ENCODE results near the gene DHFR. TPM values are rescaled to one million over a fixed set of nuclear protein-coding genes. Genes with fewer than 3 reads are reported as not detected.

DHFR gene
- total RNA-seq (10 to 100 TPM in 6 of 7 donors, 1 to 10 TPM in 1; 9.4 to 23.0 (median 14.7) TPM), polyA plus RNA-seq (10 to 100 TPM in 2 of 3 donors, 1 to 10 TPM in 1; 8.6 to 18.7 (median 18.1) TPM)
- long read RNA-seq, donor 1, transcript DHFR-201 (6 exons, 3,917 nt), result major isoform, 15 of 17 reads
- long read RNA-seq, donor 1, partial matches to known transcripts, result 0 of 17 reads
- long read RNA-seq, donor 1, other reads (novel, unspliced or antisense), result 0 of 17 reads
- long read RNA-seq, donor 2, transcript DHFR-201 (6 exons, 3,917 nt), result major isoform, 18 of 24 reads
- long read RNA-seq, donor 2, partial matches to known transcripts, result 5 of 24 reads
- long read RNA-seq, donor 2, other reads (novel, unspliced or antisense), result 0 of 24 reads

GRCh38 chr5:80654391-80655230, at the start of gene DHFR, which contains the start of gene MSH3:
TSS of gene DHFR (minus strand) at chr5:80654983. CDS start at chr5:80654489, 494 bp downstream.
TSS of gene MSH3 (plus strand) at chr5:80654652. CDS start at chr5:80654728, 76 bp downstream.
- WGBS, 5 donors, result 0 to 2% (median 1%) methylated on average over 18 to 74 of the region's 74 CpGs
- Histone ChIP-seq H3K9me3 (no peaks in the 10 kb centered on the region), H3K27ac (peak within 1 kb of the TSS; percentile 64 to 99 (median 98)), H3K4me3 (peak within 1 kb of the TSS; percentile 59 to 98 (median 82)), H3K27me3 (replicated peaks in 1 of 7) (no peaks in the 10 kb centered on the region), H3K4me1 (peaks cover 15 to 34% (median 29%) of the 10 kb centered on the region in 6 donors), H3K36me3 (peaks cover 0 to 34% (median 25%) of the 10 kb centered on the region in 6 donors)
- TF ChIP-seq CTCF (IDR thresholded peaks at IDR 0.05 in 8 of 11, conservative IDR thresholded peaks at IDR 0.05 in 3 of 11), result peak in 8 of 11 experiments; percentile 17 to 65 (median 42)
- TF ChIP-seq POLR2A (IDR thresholded peaks at IDR 0.05), result peak in 2 of 3 donors; percentile 8 to 58
- TF ChIP-seq POLR2AphosphoS5 (IDR thresholded peaks at IDR 0.05), result peak; percentile 78 to 91 (median 91)
- intact Hi-C loops (cut with DNase I; ENCODE audit: low total_unique reads), result no loop called here
- DNase-seq, result peak; percentile 96

GRCh38 chr5:80704221-80704620, 49.4 kb upstream of the DHFR start:
- no peaks in the 10 kb centered on the region for H3K9me3 ChIP-seq
- intact Hi-C loops (cut with DNase I; ENCODE audit: low total_unique reads), result no loop called here
- no peak overlapping the region for H3K4me3 ChIP-seq
- no peak for TF ChIP-seq POLR2AphosphoS5 (IDR thresholded peaks at IDR 0.05)
- TF ChIP-seq CTCF (IDR thresholded peaks at IDR 0.05 in 8 of 11, conservative IDR thresholded peaks at IDR 0.05 in 3 of 11), result no peak
- TF ChIP-seq POLR2A (IDR thresholded peaks at IDR 0.05), result no peak
- WGBS, 5 donors, result 89 to 94% (median 93%) methylated on average over 1 of the region's 1 CpG
- DNase-seq, result no peak
- peaks cover 0 to 6% (median 0%) of the 10 kb centered on the region in 6 donors for H3K4me1 ChIP-seq
- no peaks in the 10 kb centered on the region for H3K27me3 ChIP-seq (replicated peaks in 1 of 7)
- peaks cover 0 to 77% (median 7%) of the 10 kb centered on the region in 6 donors for H3K36me3 ChIP-seq
- H3K27ac ChIP-seq, result no peak overlapping the region

- no peak overlapping the region for H3K4me3 ChIP-seq
- H3K36me3 ChIP-seq, result peaks cover 0 to 72% (median 7%) of the 10 kb centered on the region in 6 donors
- DNase-seq, result no peak
- no peaks in the 10 kb centered on the region for H3K27me3 ChIP-seq (replicated peaks in 1 of 7)
- intact Hi-C loops (cut with DNase I; ENCODE audit: low total_unique reads), result no loop called here
- no peaks in the 10 kb centered on the region for H3K9me3 ChIP-seq
- peaks cover 0 to 6% (median 0%) of the 10 kb centered on the region in 6 donors for H3K4me1 ChIP-seq
- no peak for TF ChIP-seq CTCF (IDR thresholded peaks at IDR 0.05 in 8 of 11, conservative IDR thresholded peaks at IDR 0.05 in 3 of 11)
- TF ChIP-seq POLR2A (IDR thresholded peaks at IDR 0.05), result no peak
- no peak for TF ChIP-seq POLR2AphosphoS5 (IDR thresholded peaks at IDR 0.05)
- 62 to 77% (median 65%) methylated on average over 4 to 5 of the region's 5 CpGs for WGBS, 5 donors
- H3K27ac ChIP-seq, result no peak overlapping the region
Observed at GRCh38 chr5:80703747-80704146, 49.0 kb upstream of the DHFR start.
